Immature natural killer cell (primary cell): ENCODE data around the gene APOM. TPM values are rescaled to one million over a fixed set of nuclear protein-coding genes. Genes with fewer than 3 reads are reported as not detected.

Experiments used
- DNase-seq, 3 donors: peaks; one replicate each; pipeline ENCODE4 v3.0.0; 2022; ENCODE audit warnings: mixed read lengths in 1 of 3
- H3K27ac Mint-ChIP-seq, 6 donors: one replicate each; pipeline ENCODE4 v1.8.0; 2020; ENCODE audit warnings: mixed read lengths in 6 of 6, mild to moderate bottlenecking in 5 of 6, inconsistent platforms in 4 of 6, moderate library complexity in 3 of 6
- H3K27me3 Mint-ChIP-seq, 3 donors: one replicate each; pipeline ENCODE4 v1.8.0; 2020 to 2021; ENCODE audit warnings: low read depth in 3 of 3, mild to moderate bottlenecking in 3 of 3, mixed read lengths in 3 of 3, moderate library complexity in 3 of 3, inconsistent platforms in 1 of 3
- H3K36me3 Mint-ChIP-seq, 3 donors: one replicate each; pipeline ENCODE4 v1.8.0; 2020; ENCODE audit warnings: mixed read lengths in 3 of 3, inconsistent platforms in 2 of 3, mild to moderate bottlenecking in 2 of 3
- H3K4me1 Mint-ChIP-seq, 2 donors: one replicate each; pipeline ENCODE4 v1.8.0; 2020; ENCODE audit warnings: inconsistent platforms in 2 of 2, mild to moderate bottlenecking in 2 of 2, mixed read lengths in 2 of 2, moderate library complexity in 1 of 2
- H3K4me3 Mint-ChIP-seq, 5 donors: one replicate each; pipeline ENCODE4 v1.8.0; 2020; ENCODE audit warnings: mild to moderate bottlenecking in 5 of 5, mixed read lengths in 5 of 5, inconsistent platforms in 3 of 5, moderate library complexity in 3 of 5
- H3K9me3 Mint-ChIP-seq, 6 donors: one replicate each; pipeline ENCODE4 v1.8.0; 2020; ENCODE audit warnings: mild to moderate bottlenecking in 6 of 6, mixed read lengths in 6 of 6, inconsistent platforms in 4 of 6, moderate library complexity in 3 of 6
- polyA plus RNA-seq, 3 donors: library from polyadenylated mRNA; unstranded; fragments of 300-500 nt; fragmentation: Illumina TruSeq; gene quantifications; one replicate each; pipeline ENCODE4 v1.2.3, GENCODE V29; 2021

Gene APOM
- polyA plus RNA-seq, 3 donors from 2014 or later: 1.8 to 5.7 (median 3.9) TPM

- peak overlapping the region; percentile 87 to 96 (median 93) for H3K4me3 Mint-ChIP-seq
- peaks cover 11 to 30% (median 20%) of the 10 kb centered on the region in 3 donors for H3K36me3 Mint-ChIP-seq
- H3K27me3 Mint-ChIP-seq: peaks cover 11 to 15% (median 14%) of the 10 kb centered on the region in 3 donors
- DNase-seq: no peak
- no peaks in the 10 kb centered on the region for H3K9me3 Mint-ChIP-seq
- peaks cover 26 to 29% of the 10 kb centered on the region in 2 donors for H3K4me1 Mint-ChIP-seq
- H3K27ac Mint-ChIP-seq: peak overlapping the region; percentile 93 to 98 (median 97)
Measured at GRCh38 chr6:31621991-31622390, 33.7 kb upstream of the APOM start.

- peaks cover 26 to 29% of the 10 kb centered on the region in 2 donors for H3K4me1 Mint-ChIP-seq
- H3K27me3 Mint-ChIP-seq: peaks cover 11 to 15% (median 14%) of the 10 kb centered on the region in 3 donors
- peaks cover 18 to 37% (median 27%) of the 10 kb centered on the region in 3 donors for H3K36me3 Mint-ChIP-seq
- no peaks in the 10 kb centered on the region for H3K9me3 Mint-ChIP-seq
- H3K27ac Mint-ChIP-seq: peak overlapping the region; percentile 80 to 98 (median 97)
- peak overlapping the region in 2 of 5 donors; percentile 18 to 90 for H3K4me3 Mint-ChIP-seq
- no peak for DNase-seq
Measured at GRCh38 chr6:31622684-31623091, 33.0 kb upstream of the APOM start.

GRCh38 chr6:31624070-31624469 is 31.6 kb upstream of the APOM start:
- no peak for DNase-seq
- Mint-ChIP-seq H3K27ac (peak overlapping the region in 1 of 6 donors; percentile 9), H3K4me3 (no peak overlapping the region), H3K4me1 (peaks cover 26 to 29% of the 10 kb centered on the region in 2 donors), H3K9me3 (no peaks in the 10 kb centered on the region), H3K27me3 (peaks cover 11 to 17% (median 14%) of the 10 kb centered on the region in 3 donors), H3K36me3 (peaks cover 28 to 46% (median 28%) of the 10 kb centered on the region in 3 donors)

GRCh38 chr6:31626952-31627351 is 28.7 kb upstream of the APOM start:
- Mint-ChIP-seq H3K27me3 (peaks cover 0 to 2% (median 0%) of the 10 kb centered on the region in 3 donors), H3K36me3 (peaks cover 28 to 61% (median 43%) of the 10 kb centered on the region in 3 donors), H3K4me1 (peaks cover 8 to 10% of the 10 kb centered on the region in 2 donors), H3K4me3 (no peak overlapping the region), H3K27ac (peak overlapping the region in 3 of 6 donors; percentile 5 to 29 (median 8)), H3K9me3 (no peaks in the 10 kb centered on the region)
- DNase-seq: no peak

GRCh38 chr6:31627690-31628287 is 27.9 kb upstream of the APOM start:
- peak overlapping the region in 2 of 6 donors; percentile 29 to 43 for H3K27ac Mint-ChIP-seq

GRCh38 chr6:31629014-31629413 is 26.7 kb upstream of the APOM start:
- Mint-ChIP-seq H3K27ac (peak overlapping the region in 1 of 6 donors; percentile 78), H3K4me3 (no peak overlapping the region), H3K4me1 (no peaks in the 10 kb centered on the region), H3K9me3 (no peaks in the 10 kb centered on the region), H3K36me3 (peaks cover 23 to 58% (median 41%) of the 10 kb centered on the region in 3 donors), H3K27me3 (peaks cover 0 to 2% (median 2%) of the 10 kb centered on the region in 3 donors)
- DNase-seq: no peak

More at GRCh38 chr6:31627690-31628287, 27.9 kb upstream of the APOM start:
- peaks cover 0 to 2% (median 2%) of the 10 kb centered on the region in 3 donors for H3K27me3 Mint-ChIP-seq
- H3K4me1 Mint-ChIP-seq: peaks cover 0 to 2% of the 10 kb centered on the region in 2 donors
- no peak for DNase-seq
- no peaks in the 10 kb centered on the region for H3K9me3 Mint-ChIP-seq
- H3K36me3 Mint-ChIP-seq: peaks cover 28 to 61% (median 43%) of the 10 kb centered on the region in 3 donors
- no peak overlapping the region for H3K4me3 Mint-ChIP-seq

GRCh38 chr6:31630177-31630934 is 25.3 kb upstream of the APOM start:
- peaks cover 2 to 5% (median 2%) of the 10 kb centered on the region in 3 donors for H3K27me3 Mint-ChIP-seq
- H3K36me3 Mint-ChIP-seq: peaks cover 19 to 55% (median 45%) of the 10 kb centered on the region in 3 donors
- H3K4me1 Mint-ChIP-seq: no peaks in the 10 kb centered on the region
- DNase-seq: no peak
- H3K4me3 Mint-ChIP-seq: no peak overlapping the region
- H3K27ac Mint-ChIP-seq: peak overlapping the region in 1 of 6 donors; percentile 17
- no peaks in the 10 kb centered on the region for H3K9me3 Mint-ChIP-seq

GRCh38 chr6:31631209-31631608 is 24.5 kb upstream of the APOM start:
- H3K4me1 Mint-ChIP-seq: no peaks in the 10 kb centered on the region
- peaks cover 17 to 54% (median 44%) of the 10 kb centered on the region in 3 donors for H3K36me3 Mint-ChIP-seq
- H3K27me3 Mint-ChIP-seq: peaks cover 2 to 7% (median 3%) of the 10 kb centered on the region in 3 donors
- no peak for DNase-seq
- H3K4me3 Mint-ChIP-seq: no peak overlapping the region
- no peak overlapping the region for H3K27ac Mint-ChIP-seq
- H3K9me3 Mint-ChIP-seq: no peaks in the 10 kb centered on the region

GRCh38 chr6:31631681-31632278 is 23.9 kb upstream of the APOM start:
- H3K27me3 Mint-ChIP-seq: peaks cover 2 to 7% (median 5%) of the 10 kb centered on the region in 3 donors
- H3K4me1 Mint-ChIP-seq: no peaks in the 10 kb centered on the region
- no peak overlapping the region for H3K4me3 Mint-ChIP-seq
- peak overlapping the region in 1 of 6 donors; percentile 64 for H3K27ac Mint-ChIP-seq
- no peaks in the 10 kb centered on the region for H3K9me3 Mint-ChIP-seq
- peaks cover 12 to 52% (median 44%) of the 10 kb centered on the region in 3 donors for H3K36me3 Mint-ChIP-seq
- DNase-seq: no peak

GRCh38 chr6:31632279-31632946 is 23.3 kb upstream of the APOM start:
- Mint-ChIP-seq H3K27ac (peak overlapping the region in 2 of 6 donors; percentile 13 to 81), H3K4me3 (no peak overlapping the region)

GRCh38 chr6:31633447-31633846 is 22.2 kb upstream of the APOM start:
- DNase-seq: no peak
- Mint-ChIP-seq H3K27me3 (peaks cover 2 to 7% (median 3%) of the 10 kb centered on the region in 3 donors), H3K9me3 (no peaks in the 10 kb centered on the region), H3K36me3 (peaks cover 4 to 39% (median 31%) of the 10 kb centered on the region in 3 donors), H3K4me1 (no peaks in the 10 kb centered on the region), H3K4me3 (no peak overlapping the region), H3K27ac (peak overlapping the region in 2 of 6 donors; percentile 40 to 66)

More at GRCh38 chr6:31632279-31632946, 23.3 kb upstream of the APOM start:
- Mint-ChIP-seq H3K36me3 (peaks cover 7 to 47% (median 39%) of the 10 kb centered on the region in 3 donors), H3K4me1 (no peaks in the 10 kb centered on the region), H3K9me3 (no peaks in the 10 kb centered on the region), H3K27me3 (peaks cover 2 to 7% (median 5%) of the 10 kb centered on the region in 3 donors)
- DNase-seq: no peak

- no peaks in the 10 kb centered on the region for H3K4me1 Mint-ChIP-seq
- peaks cover 2 to 7% (median 3%) of the 10 kb centered on the region in 3 donors for H3K27me3 Mint-ChIP-seq
- H3K36me3 Mint-ChIP-seq: peaks cover 4 to 36% (median 26%) of the 10 kb centered on the region in 3 donors
- H3K9me3 Mint-ChIP-seq: no peaks in the 10 kb centered on the region
- H3K27ac Mint-ChIP-seq: peak overlapping the region in 2 of 6 donors; percentile 66 to 74
- no peak overlapping the region for H3K4me3 Mint-ChIP-seq
- DNase-seq: no peak
Measured at GRCh38 chr6:31634131-31634530, 21.6 kb upstream of the APOM start.

GRCh38 chr6:31634969-31635575 is 20.6 kb upstream of the APOM start:
- peaks cover 4 to 35% (median 19%) of the 10 kb centered on the region in 3 donors for H3K36me3 Mint-ChIP-seq

More at GRCh38 chr6:31634969-31635575, 20.6 kb upstream of the APOM start:
- H3K27ac Mint-ChIP-seq: peak overlapping the region in 2 of 6 donors; percentile 33 to 55
- no peaks in the 10 kb centered on the region for H3K9me3 Mint-ChIP-seq
- H3K4me1 Mint-ChIP-seq: no peaks in the 10 kb centered on the region
- H3K4me3 Mint-ChIP-seq: no peak overlapping the region
- H3K27me3 Mint-ChIP-seq: peaks cover 2 to 7% (median 3%) of the 10 kb centered on the region in 3 donors
- no peak for DNase-seq
